ENCODE measurements around the gene ICAM4.
"Not testable (repeated sequence)": the region's sequence is repeated elsewhere in the genome, so short reads cannot be mapped to it uniquely, and the experiment has no call there.

ICAM4 gene

GRCh38 chr19:10269333-10270179 lies 17.2 kb upstream of the ICAM4 start:
- peak; percentile 80 for DNase-seq (ENCODE audit: low spot score)

- peak; percentile 68 for DNase-seq (ENCODE audit: low spot score)
Observed at GRCh38 chr19:10270180-10270615, 16.6 kb upstream of the ICAM4 start.

GRCh38 chr19:10270616-10271394 lies 15.9 kb upstream of the ICAM4 start, which contains the start of gene ICAM1:
ICAM1 (plus strand) TSS chr19:10271120; CDS start chr19:10271160, 40 bp downstream.
- peak; percentile 82 for DNase-seq (ENCODE audit: low spot score)

- DNase-seq (ENCODE audit: low spot score) = peak; percentile 68
Observed at GRCh38 chr19:10271543-10272086, 15.1 kb upstream of the ICAM4 start.

- no peak for DNase-seq (ENCODE audit: low spot score)
Observed at GRCh38 chr19:10274589-10274988, 12.2 kb upstream of the ICAM4 start.

GRCh38 chr19:10277795-10278589 lies 8.8 kb upstream of the ICAM4 start:
- no peak for DNase-seq (ENCODE audit: low spot score)

- DNase-seq (ENCODE audit: low spot score) = no peak
Observed at GRCh38 chr19:10278935-10279334, 7.8 kb upstream of the ICAM4 start.

GRCh38 chr19:10279737-10280442 lies 6.9 kb upstream of the ICAM4 start:
- no peak for DNase-seq (ENCODE audit: low spot score)

GRCh38 chr19:10282043-10282442 lies 4.7 kb upstream of the ICAM4 start:
- DNase-seq (ENCODE audit: low spot score) = not testable (repeated sequence)

GRCh38 chr19:10283301-10284064 lies 3.3 kb upstream of the ICAM4 start:
- DNase-seq (ENCODE audit: low spot score) = no peak

GRCh38 chr19:10284065-10284959 lies 2.4 kb upstream of the ICAM4 start:
- no peak for DNase-seq (ENCODE audit: low spot score)

- DNase-seq (ENCODE audit: low spot score) = no peak
Observed at GRCh38 chr19:10284960-10285278, 1.8 kb upstream of the ICAM4 start.

- DNase-seq (ENCODE audit: low spot score) = no peak
Observed at GRCh38 chr19:10285393-10285792, 1.4 kb upstream of the ICAM4 start.

GRCh38 chr19:10288662-10289166 lies 2.0 kb downstream of the ICAM4 start:
- peak; percentile 82 for DNase-seq (ENCODE audit: low spot score)

- DNase-seq (ENCODE audit: low spot score) = peak; percentile 70
Observed at GRCh38 chr19:10289167-10289835, 2.5 kb downstream of the ICAM4 start.

- DNase-seq (ENCODE audit: low spot score) = peak; percentile 25
Observed at GRCh38 chr19:10289836-10290356, 3.1 kb downstream of the ICAM4 start, which contains the start of gene ICAM5. ICAM5 (plus strand) TSS chr19:10289952; CDS start chr19:10290044, 92 bp downstream.

- peak; percentile 6 for DNase-seq (ENCODE audit: low spot score)
Observed at GRCh38 chr19:10290357-10290875, 3.7 kb downstream of the ICAM4 start.
